ENCODE measurements around the gene CNNM2. TPM values are rescaled to one million over a fixed set of nuclear protein-coding genes. Genes with fewer than 3 reads are reported as not detected.

CNNM2 gene
- total RNA-seq, 1 experiment from 2014 or later, result 7.2 TPM

GRCh38 chr10:103047381-103047780 lies 129.3 kb downstream of the CNNM2 start:
- H3K79me2 ChIP-seq (ENCODE audit: low read length), result no peaks in the 10 kb centered on the region
- H3K4me3 ChIP-seq (ENCODE audit: low read length), result no peak overlapping the region
- H3K4me1 ChIP-seq (ENCODE audit: insufficient read depth, low read length), result no peaks in the 10 kb centered on the region
- ATAC-seq, result no peak
- DNase-seq, result no peak
- H3K9ac ChIP-seq (ENCODE audit: low read length), result no peak overlapping the region
- H3K4me2 ChIP-seq (ENCODE audit: low read length), result no peak overlapping the region
- no peak overlapping the region for H3K27ac ChIP-seq (ENCODE audit: low read length)
- H2AFZ ChIP-seq (ENCODE audit: low read length), result no peak overlapping the region
- TF ChIP-seq EZH2 (IDR thresholded peaks at IDR 0.05; ENCODE audit: low read length, unreplicated experiment), result no peak
- TF ChIP-seq EZH2phosphoT487 (IDR thresholded peaks at IDR 0.05; ENCODE audit: borderline replicate concordance, low read length), result no peak
- TF ChIP-seq CTCF (conservative IDR thresholded peaks at IDR 0.05; ENCODE audit: low read depth, low read length), result no peak
- H3K36me3 ChIP-seq (ENCODE audit: low read depth, low read length), result no peaks in the 10 kb centered on the region
- intact Hi-C loops (cut with micrococcal nuclease), result no loop called here
- H3K9me2 ChIP-seq (replicated peaks; ENCODE audit: low read length), result no peaks in the 10 kb centered on the region
- ChIA-PET POLR2A (ENCODE audit: unreplicated experiment) (no interaction called here), CTCF (no interaction called here)
- H3F3A ChIP-seq (ENCODE audit: low read length, unreplicated experiment), result no peaks in the 10 kb centered on the region
- no peaks in the 10 kb centered on the region for H4K20me1 ChIP-seq (ENCODE audit: low read length)
- no peaks in the 10 kb centered on the region for H3K9me3 ChIP-seq (ENCODE audit: low read length)
- BruUV-seq (replicated peaks), result no TSS peak
- H3K27me3 ChIP-seq (ENCODE audit: low read length), result no peaks in the 10 kb centered on the region

- Histone ChIP-seq H3K27me3 (ENCODE audit: low read length) (no peaks in the 10 kb centered on the region), H3K4me3 (ENCODE audit: low read length) (no peak overlapping the region), H3K9me2 (replicated peaks; ENCODE audit: low read length) (no peaks in the 10 kb centered on the region), H3F3A (ENCODE audit: low read length, unreplicated experiment) (no peaks in the 10 kb centered on the region), H3K9me3 (ENCODE audit: low read length) (no peaks in the 10 kb centered on the region), H3K9ac (ENCODE audit: low read length) (no peak overlapping the region), H4K20me1 (ENCODE audit: low read length) (no peaks in the 10 kb centered on the region), H3K4me2 (ENCODE audit: low read length) (no peak overlapping the region), H2AFZ (ENCODE audit: low read length) (no peak overlapping the region), H3K36me3 (ENCODE audit: low read depth, low read length) (no peaks in the 10 kb centered on the region), H3K4me1 (ENCODE audit: insufficient read depth, low read length) (no peaks in the 10 kb centered on the region), H3K79me2 (ENCODE audit: low read length) (no peaks in the 10 kb centered on the region), H3K27ac (ENCODE audit: low read length) (no peak overlapping the region)
- CTCF ChIA-PET, result no interaction called here
- ATAC-seq (no peak), DNase-seq (no peak)
- TF ChIP-seq EZH2 (IDR thresholded peaks at IDR 0.05; ENCODE audit: low read length, unreplicated experiment), result no peak
- TF ChIP-seq EZH2phosphoT487 (IDR thresholded peaks at IDR 0.05; ENCODE audit: borderline replicate concordance, low read length), result no peak
- TF ChIP-seq CTCF (conservative IDR thresholded peaks at IDR 0.05; ENCODE audit: low read depth, low read length), result no peak
- POLR2A ChIA-PET (ENCODE audit: unreplicated experiment), result no interaction called here
- BruUV-seq (replicated peaks), result no TSS peak
- intact Hi-C loops (cut with micrococcal nuclease), result no loop called here
Observed at GRCh38 chr10:103049237-103049636, 131.1 kb downstream of the CNNM2 start.

- no peak for TF ChIP-seq EZH2phosphoT487 (IDR thresholded peaks at IDR 0.05; ENCODE audit: borderline replicate concordance, low read length)
- TF ChIP-seq CTCF (conservative IDR thresholded peaks at IDR 0.05; ENCODE audit: low read depth, low read length), result peak; percentile 48
- H3K4me2 ChIP-seq (ENCODE audit: low read length), result peak overlapping the region; percentile 33
- H3K27ac ChIP-seq (ENCODE audit: low read length), result no peak overlapping the region
- no peaks in the 10 kb centered on the region for H3K79me2 ChIP-seq (ENCODE audit: low read length)
- BruUV-seq (replicated peaks), result no TSS peak
- H3K4me1 ChIP-seq (ENCODE audit: insufficient read depth, low read length), result no peaks in the 10 kb centered on the region
- H3K9me2 ChIP-seq (replicated peaks; ENCODE audit: low read length), result no peaks in the 10 kb centered on the region
- no peaks in the 10 kb centered on the region for H3F3A ChIP-seq (ENCODE audit: low read length, unreplicated experiment)
- no peak overlapping the region for H3K9ac ChIP-seq (ENCODE audit: low read length)
- ATAC-seq, result peak; percentile 96
- ChIA-PET POLR2A (ENCODE audit: unreplicated experiment) (no interaction called here), CTCF (no interaction called here)
- H2AFZ ChIP-seq (ENCODE audit: low read length), result no peak overlapping the region; the same call in 1 of the 2 replicates
- H3K36me3 ChIP-seq (ENCODE audit: low read depth, low read length), result no peaks in the 10 kb centered on the region
- DNase-seq, result peak; percentile 41
- 0 out of 2 replicates have a peak overlapping the region, but pooled peaks have one; percentile 47 for H3K4me3 ChIP-seq (ENCODE audit: low read length)
- intact Hi-C loops (cut with micrococcal nuclease), result loop anchor here (1.0 kb wide), 1 partner anchor 137 kb away; no protein-coding TSS in a partner anchor
- H3K27me3 ChIP-seq (ENCODE audit: low read length), result no peaks in the 10 kb centered on the region
- no peaks in the 10 kb centered on the region for H4K20me1 ChIP-seq (ENCODE audit: low read length)
- no peaks in the 10 kb centered on the region for H3K9me3 ChIP-seq (ENCODE audit: low read length)
Observed at GRCh38 chr10:103053659-103054581, 135.8 kb downstream of the CNNM2 start.
